Measurements from ENCODE around the gene AP4B1. TPM values are rescaled to one million over a fixed set of nuclear protein-coding genes. Genes with fewer than 3 reads are reported as not detected.

The AP4B1 gene
- total RNA-seq, 2 experiments from 2014 or later = 44.1 to 48.0 TPM

GRCh38 chr1:113928941-113929749 lies 24.5 kb upstream of the AP4B1 start, which contains the start of gene HIPK1:
Gene HIPK1 (plus strand): TSS chr1:113929324.
- H3K4me1 Mint-ChIP-seq (ENCODE audit: low read depth) = peaks cover 57% of the 10 kb centered on the region
- H3K9me3 Mint-ChIP-seq = no peaks in the 10 kb centered on the region
- peaks cover 38% of the 10 kb centered on the region for H3K36me3 Mint-ChIP-seq (ENCODE audit: low read depth)
- H3K4me3 Mint-ChIP-seq = peak within 1 kb of the TSS; percentile 98
- peaks cover 33% of the 10 kb centered on the region for H3K4me1 ChIP-seq (ENCODE audit: insufficient read depth, low read length)
- TF ChIP-seq CTCF (IDR thresholded peaks at IDR 0.05) = no peak
- no peaks in the 10 kb centered on the region for H3K27me3 Mint-ChIP-seq
- intact Hi-C loops (cut with DNase I, micrococcal nuclease) = loop anchor here (1.0 to 5.0 kb wide), 3 partner anchors 24 to 117 kb away; partner anchors contain the start of genes DCLRE1B (in 2 of the 2) and RSBN1 (in 1 of the 2)
- no peaks in the 10 kb centered on the region for H3K27me3 ChIP-seq (ENCODE audit: control insufficient read depth in 1 of 2, insufficient read depth in 2 of 2, low read length in 2 of 2)
- DNase-seq = peak; percentile 84 to 95 (median 92)
- peak; percentile 66 for ATAC-seq (ENCODE audit: poor library complexity)
- ChIA-PET CTCF (interaction anchor here (0.9 to 5.7 kb wide), 13 partner anchors 11 to 93 kb away, joined by 3 to 60 read pairs (median 7); partner anchors contain the start of genes AP4B1 and DCLRE1B), POLR2A (interaction anchor here (1.0 to 10.1 kb wide), 21 partner anchors 11 to 1310 kb away, joined by 3 to 256 read pairs (median 7); partner anchors contain the start of genes AP4B1, DCLRE1B, PHTF1 and RSBN1)
- peak within 1 kb of the TSS; percentile 96 for H3K4me3 ChIP-seq (ENCODE audit: low read length)
- no peaks in the 10 kb centered on the region for H3K36me3 ChIP-seq (ENCODE audit: insufficient read depth, low read length)
- H3K9me3 ChIP-seq (ENCODE audit: control insufficient read depth in 1 of 2, insufficient read depth in 1 of 2, low read length in 2 of 2) = no peaks in the 10 kb centered on the region
- H3K27ac Mint-ChIP-seq = peak within 1 kb of the TSS; percentile 100
- H3K27ac ChIP-seq (ENCODE audit: low read depth in 1 of 2, low read length in 2 of 2) = peak within 1 kb of the TSS; percentile 98

- Mint-ChIP-seq H3K27me3 (no peaks in the 10 kb centered on the region), H3K27ac (peak overlapping the region; percentile 100), H3K4me3 (peak overlapping the region; percentile 98), H3K9me3 (no peaks in the 10 kb centered on the region), H3K4me1 (ENCODE audit: low read depth) (peaks cover 50% of the 10 kb centered on the region), H3K36me3 (ENCODE audit: low read depth) (peaks cover 31% of the 10 kb centered on the region)
- POLR2A ChIA-PET = interaction anchor here (1.0 to 10.1 kb wide), 18 partner anchors 11 to 1309 kb away, joined by 3 to 256 read pairs (median 7); partner anchors contain the start of genes AP4B1, DCLRE1B, PHTF1 and RSBN1
- no peak for TF ChIP-seq CTCF (IDR thresholded peaks at IDR 0.05)
- Histone ChIP-seq H3K27me3 (ENCODE audit: control insufficient read depth in 1 of 2, insufficient read depth in 2 of 2, low read length in 2 of 2) (no peaks in the 10 kb centered on the region), H3K36me3 (ENCODE audit: insufficient read depth, low read length) (no peaks in the 10 kb centered on the region), H3K4me3 (ENCODE audit: low read length) (peak overlapping the region; percentile 96), H3K4me1 (ENCODE audit: insufficient read depth, low read length) (peaks cover 28% of the 10 kb centered on the region), H3K9me3 (ENCODE audit: control insufficient read depth in 1 of 2, insufficient read depth in 1 of 2, low read length in 2 of 2) (no peaks in the 10 kb centered on the region), H3K27ac (ENCODE audit: low read depth in 1 of 2, low read length in 2 of 2) (peak overlapping the region; percentile 95 to 98)
- DNase-seq = no peak
- no peak for ATAC-seq (ENCODE audit: poor library complexity)
- CTCF ChIA-PET = interaction anchor here (0.9 to 5.7 kb wide), 12 partner anchors 12 to 93 kb away, joined by 3 to 60 read pairs (median 10); partner anchors contain the start of genes AP4B1 and DCLRE1B
- intact Hi-C loops (cut with DNase I, micrococcal nuclease) = loop anchor here (5.0 kb wide), 2 partner anchors 34 to 116 kb away; partner anchors contain the start of gene RSBN1 (in 1 of the 2)
These were observed 23.8 kb upstream of the AP4B1 start for GRCh38 chr1:113928187-113928930.

GRCh38 chr1:113924473-113924872 lies 19.9 kb upstream of the AP4B1 start:
- CTCF ChIA-PET = no interaction called here

More at GRCh38 chr1:113924473-113924872, 19.9 kb upstream of the AP4B1 start:
- Mint-ChIP-seq H3K27me3 (peaks cover 6% of the 10 kb centered on the region), H3K9me3 (no peaks in the 10 kb centered on the region), H3K4me1 (ENCODE audit: low read depth) (peaks cover 18% of the 10 kb centered on the region), H3K36me3 (ENCODE audit: low read depth) (peaks cover 8% of the 10 kb centered on the region), H3K4me3 (no peak overlapping the region), H3K27ac (no peak overlapping the region)
- Histone ChIP-seq H3K4me3 (ENCODE audit: low read length) (no peak overlapping the region), H3K36me3 (ENCODE audit: insufficient read depth, low read length) (no peaks in the 10 kb centered on the region), H3K9me3 (ENCODE audit: control insufficient read depth in 1 of 2, insufficient read depth in 1 of 2, low read length in 2 of 2) (no peaks in the 10 kb centered on the region), H3K4me1 (ENCODE audit: insufficient read depth, low read length) (peaks cover 10% of the 10 kb centered on the region), H3K27ac (ENCODE audit: low read depth in 1 of 2, low read length in 2 of 2) (no peak overlapping the region), H3K27me3 (ENCODE audit: control insufficient read depth in 1 of 2, insufficient read depth in 2 of 2, low read length in 2 of 2) (no peaks in the 10 kb centered on the region)
- no peak for TF ChIP-seq CTCF (IDR thresholded peaks at IDR 0.05)
- intact Hi-C loops (cut with DNase I, micrococcal nuclease) = no loop called here
- POLR2A ChIA-PET = interaction anchor here (0.7 kb wide), 1 partner anchor 20 kb away, joined by 5 read pairs; the partner anchor contains the start of gene AP4B1
- no peak for ATAC-seq (ENCODE audit: poor library complexity)
- no peak for DNase-seq
